Measurements from ENCODE around the gene CFAP221. TPM values are rescaled to one million over a fixed set of nuclear protein-coding genes. Genes with fewer than 3 reads are reported as not detected.

The CFAP221 gene
- total RNA-seq, 1 donor from 2014 or later = not detected

DNA sequence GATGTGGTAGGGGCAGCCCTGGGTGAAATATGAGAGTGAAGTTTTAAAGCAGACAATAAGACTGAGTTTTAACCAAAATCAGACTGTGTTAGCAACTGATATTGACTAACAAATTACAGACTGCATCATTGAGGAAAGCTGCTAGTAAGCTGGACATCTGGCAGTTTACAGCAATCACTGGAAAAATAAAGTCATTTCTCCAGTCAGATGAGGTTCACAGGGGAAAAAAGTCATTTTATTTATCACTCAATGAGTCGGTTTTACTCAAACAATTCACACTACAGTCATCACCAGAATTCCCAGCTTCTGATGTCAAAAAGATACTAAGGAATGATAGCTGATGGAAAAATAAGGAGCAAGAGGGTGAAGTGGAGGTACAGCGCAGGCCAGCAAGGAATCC, 124.3 kb downstream of the CFAP221 start:
- no peaks in the 10 kb centered on the region for H3K27me3 ChIP-seq
- H3K36me3 ChIP-seq = no peaks in the 10 kb centered on the region
- no peak overlapping the region for H3K4me3 ChIP-seq
- no peak for TF ChIP-seq CTCF (IDR thresholded peaks at IDR 0.05)
- H3K4me1 ChIP-seq = no peaks in the 10 kb centered on the region
- DNase-seq (ENCODE audit: low spot score in 2 of 2) = no peak
- intact Hi-C loops (cut with DNase I) = no loop called here
- no peaks in the 10 kb centered on the region for H3K9me3 ChIP-seq
- H3K27ac ChIP-seq = no peak overlapping the region

- Histone ChIP-seq H3K27me3 (no peaks in the 10 kb centered on the region), H3K4me3 (no peak overlapping the region), H3K4me1 (no peaks in the 10 kb centered on the region), H3K27ac (no peak overlapping the region), H3K36me3 (no peaks in the 10 kb centered on the region), H3K9me3 (no peaks in the 10 kb centered on the region)
- intact Hi-C loops (cut with DNase I) = no loop called here
- no peak for TF ChIP-seq CTCF (IDR thresholded peaks at IDR 0.05)
- peak in 1 of 2 donors; percentile 24 for DNase-seq (ENCODE audit: low spot score in 2 of 2)
Observed at GRCh38 chr2:119671016-119671415, 126.8 kb downstream of the CFAP221 start.

DNA sequence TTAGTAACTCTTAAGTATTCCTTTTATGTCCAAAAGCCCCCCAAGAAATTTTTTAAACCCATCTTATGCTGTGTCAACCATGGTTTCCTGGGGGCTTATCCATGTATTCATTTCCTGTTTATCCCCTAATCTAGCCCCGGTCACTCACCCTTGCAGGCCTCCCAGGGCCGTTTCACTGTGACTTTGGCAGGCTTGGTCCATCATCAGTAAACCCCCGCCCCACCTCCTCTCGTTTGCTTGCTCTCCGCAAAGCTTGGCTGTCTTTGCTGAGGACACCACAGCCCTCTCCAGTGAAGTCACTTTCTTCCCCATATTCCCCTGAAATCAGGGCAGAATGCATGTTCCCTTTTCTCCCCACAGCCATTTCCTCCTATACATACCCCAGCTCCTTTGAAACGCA, 127.5 kb downstream of the CFAP221 start:
- no peaks in the 10 kb centered on the region for H3K36me3 ChIP-seq
- no peak for TF ChIP-seq CTCF (IDR thresholded peaks at IDR 0.05)
- intact Hi-C loops (cut with DNase I) = no loop called here

GRCh38 chr2:119672161-119672862, 128.1 kb downstream of the CFAP221 start:
- DNase-seq (ENCODE audit: low spot score in 2 of 2) = peak in 1 of 2 donors; percentile 24
- intact Hi-C loops (cut with DNase I) = no loop called here
- no peaks in the 10 kb centered on the region for H3K4me1 ChIP-seq
- H3K27me3 ChIP-seq = no peaks in the 10 kb centered on the region
- H3K27ac ChIP-seq = no peak overlapping the region
- H3K4me3 ChIP-seq = no peak overlapping the region
- no peaks in the 10 kb centered on the region for H3K9me3 ChIP-seq
- TF ChIP-seq CTCF (IDR thresholded peaks at IDR 0.05) = no peak
- H3K36me3 ChIP-seq = no peaks in the 10 kb centered on the region

More for the DNA sequence above, 127.5 kb downstream of the CFAP221 start:
- no peaks in the 10 kb centered on the region for H3K9me3 ChIP-seq
- no peaks in the 10 kb centered on the region for H3K4me1 ChIP-seq
- DNase-seq (ENCODE audit: low spot score in 2 of 2) = peak in 1 of 2 donors; percentile 30
- no peak overlapping the region for H3K4me3 ChIP-seq
- no peaks in the 10 kb centered on the region for H3K27me3 ChIP-seq
- no peak overlapping the region for H3K27ac ChIP-seq

DNA sequence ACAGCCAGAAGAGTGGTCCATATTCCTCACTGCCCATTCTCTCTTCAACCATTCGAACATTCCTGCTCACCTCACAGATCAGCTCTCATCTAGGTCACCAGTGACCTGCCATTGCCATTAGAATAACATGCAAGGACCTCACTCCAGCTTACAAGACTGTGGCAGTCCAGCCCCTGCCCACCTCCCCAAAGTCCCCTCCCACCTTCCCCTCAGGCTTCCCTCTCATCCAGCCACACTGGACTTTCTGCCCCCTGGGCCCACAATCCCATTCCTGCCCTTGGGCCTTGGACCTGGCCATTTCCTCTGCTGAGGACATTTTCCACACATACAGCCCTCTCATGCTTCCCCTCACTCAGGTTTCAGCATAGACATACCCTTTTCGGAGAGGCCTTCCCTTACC, 129.5 kb downstream of the CFAP221 start:
- Histone ChIP-seq H3K4me1 (no peaks in the 10 kb centered on the region), H3K9me3 (no peaks in the 10 kb centered on the region), H3K27ac (no peak overlapping the region), H3K36me3 (no peaks in the 10 kb centered on the region), H3K4me3 (no peak overlapping the region), H3K27me3 (no peaks in the 10 kb centered on the region)
- DNase-seq (ENCODE audit: low spot score in 2 of 2) = peak in 1 of 2 donors; percentile 33
- no peak for TF ChIP-seq CTCF (IDR thresholded peaks at IDR 0.05)
- intact Hi-C loops (cut with DNase I) = no loop called here

Measured in ascending aorta (tissue), 2 donors.